Vagina (tissue), 2 donors: ENCODE measurements around the gene RAPGEF4.

Experiments
- POLR2AphosphoS5 ChIP-seq, 2 donors: sonication (generic); formaldehyde crosslinking; IDR thresholded peaks; one replicate each; pipeline ENCODE4 v1.9.0; 2017; ENCODE audit warnings: antibody characterized with exemption in 2 of 2, mild to moderate bottlenecking in 2 of 2, low read depth in 1 of 2; ENCODE audit not compliant: insufficient read depth in 1 of 2
- TF ChIP-seq, protein P1 (sequence below), 3 experiments: fragments of 450-650 bp in 2 of 3; fragments of 200-600 bp in 1 of 3; sonication (generic) in 1 of 3; IDR thresholded peaks; one replicate each; pipeline ENCODE4 v1.5.1; 2017 to 2019; ENCODE audit warnings: antibody characterized with exemption in 3 of 3, mild to moderate bottlenecking in 2 of 3, moderate library complexity in 2 of 3

GRCh38 chr2:173092844-173093402, 357.3 kb downstream of the RAPGEF4 start:
- TF ChIP-seq, protein P1, sequence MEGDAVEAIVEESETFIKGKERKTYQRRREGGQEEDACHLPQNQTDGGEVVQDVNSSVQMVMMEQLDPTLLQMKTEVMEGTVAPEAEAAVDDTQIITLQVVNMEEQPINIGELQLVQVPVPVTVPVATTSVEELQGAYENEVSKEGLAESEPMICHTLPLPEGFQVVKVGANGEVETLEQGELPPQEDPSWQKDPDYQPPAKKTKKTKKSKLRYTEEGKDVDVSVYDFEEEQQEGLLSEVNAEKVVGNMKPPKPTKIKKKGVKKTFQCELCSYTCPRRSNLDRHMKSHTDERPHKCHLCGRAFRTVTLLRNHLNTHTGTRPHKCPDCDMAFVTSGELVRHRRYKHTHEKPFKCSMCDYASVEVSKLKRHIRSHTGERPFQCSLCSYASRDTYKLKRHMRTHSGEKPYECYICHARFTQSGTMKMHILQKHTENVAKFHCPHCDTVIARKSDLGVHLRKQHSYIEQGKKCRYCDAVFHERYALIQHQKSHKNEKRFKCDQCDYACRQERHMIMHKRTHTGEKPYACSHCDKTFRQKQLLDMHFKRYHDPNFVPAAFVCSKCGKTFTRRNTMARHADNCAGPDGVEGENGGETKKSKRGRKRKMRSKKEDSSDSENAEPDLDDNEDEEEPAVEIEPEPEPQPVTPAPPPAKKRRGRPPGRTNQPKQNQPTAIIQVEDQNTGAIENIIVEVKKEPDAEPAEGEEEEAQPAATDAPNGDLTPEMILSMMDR (IDR thresholded peaks at IDR 0.05), result no peak
- no peak for TF ChIP-seq POLR2AphosphoS5 (IDR thresholded peaks at IDR 0.05; ENCODE audit: insufficient read depth in 1 of 2, low read depth in 1 of 2)
